HG02943 (cell line): ENCODE measurements around the gene NCAPG2.
"Not testable (repeated sequence)": the region's sequence is repeated elsewhere in the genome, so short reads cannot be mapped to it uniquely, and the experiment has no call there.

ENCODE experiments used
- ATAC-seq: cut with Tn5 transposase; IDR thresholded peaks from one replicate; pipeline ENCODE4 v1.9.1; 2021; ENCODE audit warnings: mild to moderate bottlenecking, low read depth, moderate library complexity; ENCODE audit not compliant: unreplicated experiment

The NCAPG2 gene

GRCh38 chr7:158682456-158682855 lies 22.1 kb downstream of the NCAPG2 start:
- no peak for ATAC-seq

DNA sequence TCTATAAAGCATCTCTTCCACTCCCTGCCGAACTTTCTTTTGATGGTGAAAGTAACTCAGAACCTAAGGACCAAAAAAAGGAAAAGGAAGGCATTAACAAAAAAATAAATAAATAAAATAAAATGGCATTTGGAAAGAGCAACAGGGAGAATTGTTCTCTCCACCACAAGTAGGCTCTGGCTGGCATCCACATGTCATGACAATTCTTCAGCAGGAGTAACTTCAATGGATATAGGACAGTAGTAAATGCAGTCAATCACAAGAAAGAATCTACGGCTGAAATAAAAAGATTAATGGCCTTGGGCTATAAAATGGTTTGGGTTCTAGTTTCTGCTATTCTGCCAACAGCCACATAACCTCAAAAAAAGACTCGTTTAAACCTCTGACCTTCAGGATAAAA lies 23.9 kb downstream of the NCAPG2 start:
- no peak for ATAC-seq

- no peak for ATAC-seq
Observed at GRCh38 chr7:158676906-158677305, 27.7 kb downstream of the NCAPG2 start.

DNA sequence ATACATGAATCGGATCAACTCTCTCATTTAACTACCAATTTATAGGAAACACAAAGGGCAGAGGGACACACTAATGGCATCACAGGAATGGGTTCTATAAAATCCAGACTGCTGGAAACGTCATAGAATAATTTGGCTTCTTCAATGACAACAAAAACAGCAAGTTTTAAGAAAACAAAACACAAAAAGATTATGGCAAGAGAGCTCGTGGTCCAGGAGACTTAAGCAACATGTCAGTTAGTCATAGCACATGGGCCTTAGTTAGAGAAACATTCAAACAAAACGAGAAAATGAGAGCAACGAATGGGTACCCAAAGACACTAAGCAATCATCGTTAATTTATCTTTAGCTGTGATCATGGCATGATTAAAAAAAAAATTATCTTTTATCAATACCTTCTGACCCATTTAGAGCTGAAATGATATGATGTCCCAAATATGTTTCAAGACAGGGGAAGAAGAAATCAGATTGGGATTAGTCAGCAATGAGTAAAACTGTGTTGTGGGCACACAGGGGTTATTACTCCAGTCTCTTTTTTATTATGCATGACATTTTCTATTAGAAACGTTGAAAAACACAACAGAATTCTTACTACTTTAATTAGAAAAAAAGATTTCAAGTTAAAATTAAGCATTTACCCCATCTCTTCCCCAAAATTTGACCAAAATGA lies 28.3 kb downstream of the NCAPG2 start:
- ATAC-seq = no peak

DNA sequence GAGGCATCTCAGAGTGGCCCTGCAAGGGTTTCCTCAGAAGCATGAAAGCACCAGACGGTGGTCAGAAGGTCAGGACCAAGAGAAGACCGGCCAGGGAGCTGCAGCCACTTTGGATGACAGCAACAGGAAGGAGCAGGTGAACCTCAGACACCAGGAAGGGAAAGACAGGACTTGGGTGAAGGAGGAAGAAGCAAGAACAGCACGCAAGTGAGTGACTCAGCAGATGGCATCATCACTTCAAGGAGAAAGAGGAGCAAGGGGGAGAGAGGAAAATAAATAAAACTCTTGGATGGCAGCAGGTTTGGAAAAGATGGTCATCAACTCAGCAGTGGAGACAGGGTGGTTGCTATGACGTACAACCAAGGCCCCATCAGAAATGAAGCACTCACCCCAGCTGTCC lies 31.6 kb downstream of the NCAPG2 start:
- no peak for ATAC-seq

DNA sequence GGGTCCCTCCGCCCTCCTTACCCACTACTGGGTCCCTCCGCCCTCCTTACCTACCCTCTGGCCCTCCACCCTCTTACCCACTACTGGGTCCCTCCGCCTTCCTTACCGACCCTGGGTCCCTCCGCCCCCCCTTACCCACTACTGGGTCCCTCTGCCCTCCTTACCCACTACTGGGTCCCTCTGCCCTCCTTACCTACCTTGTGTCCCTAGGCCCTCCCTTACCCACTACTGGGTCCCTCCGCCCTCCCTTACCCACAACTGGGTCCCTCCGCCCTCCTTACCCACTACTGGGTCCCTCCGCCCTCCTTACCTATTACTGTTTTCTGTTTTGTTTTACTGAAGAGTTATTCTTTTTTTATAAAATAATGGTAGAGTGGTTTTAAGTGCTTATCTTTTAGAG lies 36.5 kb downstream of the NCAPG2 start:
- not testable (repeated sequence) for ATAC-seq

GRCh38 chr7:158666966-158667678 lies 37.5 kb downstream of the NCAPG2 start:
- not testable (repeated sequence) for ATAC-seq

- no peak for ATAC-seq
Observed at GRCh38 chr7:158666401-158666800, 38.2 kb downstream of the NCAPG2 start.

- ATAC-seq = no peak
Observed at GRCh38 chr7:158664406-158664805, 40.2 kb downstream of the NCAPG2 start.

DNA sequence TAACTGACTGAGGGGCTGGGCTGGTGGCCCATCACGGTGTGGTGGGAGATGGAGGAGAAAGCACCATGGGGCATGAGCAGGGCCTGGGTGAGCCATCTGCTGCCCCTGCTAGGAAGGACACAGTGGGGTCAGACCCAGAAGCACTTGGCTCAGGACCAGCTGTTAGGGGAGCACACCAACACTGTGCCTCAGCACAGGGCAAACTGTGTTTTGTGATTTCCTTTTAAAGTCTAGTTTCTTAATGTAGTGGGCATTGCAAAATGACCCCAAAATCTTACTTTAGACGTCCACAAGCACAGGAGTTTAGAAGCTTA lies 41.2 kb downstream of the NCAPG2 start:
- no peak for ATAC-seq

- no peak for ATAC-seq
Observed at GRCh38 chr7:158662610-158663427, 41.8 kb downstream of the NCAPG2 start.

DNA sequence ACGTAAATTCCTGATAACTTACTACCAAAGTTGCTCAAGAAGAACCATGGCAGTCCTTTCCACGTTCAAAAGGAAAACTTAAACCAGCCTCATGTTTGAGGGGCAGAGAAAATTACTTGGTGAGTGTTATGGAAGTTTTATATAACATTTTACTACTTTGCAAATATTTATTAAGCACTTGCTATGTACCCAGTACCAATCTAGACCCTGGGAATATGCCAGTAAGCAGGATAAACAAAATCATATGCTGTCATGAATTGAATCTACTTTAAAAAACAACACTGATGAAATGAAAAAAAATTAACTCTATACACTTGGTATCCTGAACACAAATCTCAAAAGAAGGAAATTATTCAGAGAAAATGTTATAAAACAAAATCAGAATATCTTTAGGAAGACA lies 46.1 kb downstream of the NCAPG2 start:
- ATAC-seq = no peak

- no peak for ATAC-seq
Observed at GRCh38 chr7:158657189-158657746, 47.3 kb downstream of the NCAPG2 start.

DNA sequence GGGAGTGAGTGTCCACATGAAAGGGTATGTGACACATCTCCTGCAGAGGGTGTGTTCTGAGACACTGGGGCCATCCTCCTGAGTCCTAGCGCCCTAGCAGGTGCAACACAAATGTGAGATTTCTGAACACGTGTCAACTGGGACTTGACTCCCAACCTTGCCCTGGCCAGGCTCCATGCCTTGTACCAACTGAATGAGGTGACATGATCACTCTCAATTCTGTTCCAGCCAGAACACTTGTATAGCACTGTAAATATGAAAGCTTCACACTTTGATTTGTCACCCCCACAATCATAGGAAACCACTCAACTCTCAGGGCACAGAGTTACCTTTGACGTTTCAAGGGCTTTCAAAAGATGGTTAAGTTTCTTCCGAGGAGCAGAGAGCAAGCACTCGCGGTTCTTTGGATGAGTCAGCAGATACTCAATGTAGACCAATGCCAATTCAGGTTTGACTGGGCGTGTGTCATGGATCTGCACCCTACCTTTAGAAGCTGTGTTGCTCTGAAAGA lies 48.6 kb downstream of the NCAPG2 start:
- peak; percentile 95 for ATAC-seq

DNA sequence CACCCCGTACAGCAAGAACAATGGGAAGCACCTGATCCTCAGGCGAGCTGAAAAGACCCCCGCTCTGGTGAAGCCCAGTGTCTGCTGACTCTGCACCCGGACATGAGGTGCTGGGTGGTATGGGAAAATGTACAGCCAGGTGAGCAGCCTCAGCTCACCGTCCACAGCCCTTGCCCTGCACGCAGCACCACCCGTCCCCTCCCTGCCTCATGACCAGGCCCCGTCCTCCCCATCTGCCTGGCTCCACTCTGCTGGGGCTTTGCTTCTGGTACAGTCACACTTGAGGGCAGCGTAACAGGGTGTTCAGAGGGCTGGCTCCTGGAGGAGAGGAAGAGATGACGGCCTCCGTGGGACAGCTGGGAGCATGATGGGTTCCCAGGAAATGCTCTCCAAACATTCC lies 49.1 kb downstream of the NCAPG2 start:
- ATAC-seq = no peak

DNA sequence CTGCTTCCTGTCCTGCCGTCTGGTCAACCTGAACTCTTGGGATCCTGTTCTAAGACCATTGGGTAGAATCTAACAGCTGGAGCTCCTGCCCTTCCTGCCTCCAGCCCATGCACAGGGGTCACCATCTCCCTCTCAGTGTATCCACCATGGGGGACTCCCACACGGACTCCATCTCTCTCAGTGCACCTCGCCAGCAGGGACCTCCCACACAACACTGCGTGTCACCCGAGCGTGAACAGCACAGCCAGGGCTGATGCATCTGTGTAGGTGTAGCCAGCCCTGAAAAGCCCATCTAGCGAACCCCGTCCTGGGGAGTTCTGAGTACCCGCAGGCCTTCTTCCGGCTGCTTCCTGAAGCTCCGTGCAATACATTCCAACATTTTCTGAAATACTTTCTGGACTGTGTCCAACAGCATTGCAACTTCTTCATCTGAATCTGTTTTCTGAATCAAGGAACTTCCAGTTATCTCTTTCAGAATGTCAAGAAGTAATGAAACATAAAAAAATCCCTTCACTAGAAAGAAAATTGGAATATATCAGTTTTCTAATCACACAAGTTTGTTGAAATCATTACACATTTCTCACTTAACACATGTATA lies 52.5 kb downstream of the NCAPG2 start:
- no peak for ATAC-seq

GRCh38 chr7:158650821-158651225 lies 53.8 kb downstream of the NCAPG2 start:
- ATAC-seq = no peak

- no peak for ATAC-seq
Observed at GRCh38 chr7:158649279-158649678, 55.3 kb downstream of the NCAPG2 start.

DNA sequence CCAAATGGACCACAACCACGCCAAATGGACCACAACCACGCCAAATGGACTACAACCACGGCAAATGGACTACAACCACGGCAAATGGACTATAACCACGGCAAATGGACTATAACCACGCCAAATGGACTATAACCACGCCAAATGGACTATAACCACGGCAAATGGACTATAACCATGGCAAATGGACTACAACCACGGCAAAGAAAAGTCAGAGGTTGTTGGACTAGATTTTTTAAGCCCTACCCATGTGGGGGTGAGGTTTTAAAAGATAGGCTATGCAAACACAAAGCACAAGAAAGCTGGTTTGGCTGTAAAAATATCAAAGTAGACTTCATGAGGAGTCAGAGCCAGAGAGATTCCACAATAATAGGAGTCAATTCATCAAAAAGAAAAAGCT lies 55.8 kb downstream of the NCAPG2 start:
- no peak for ATAC-seq

DNA sequence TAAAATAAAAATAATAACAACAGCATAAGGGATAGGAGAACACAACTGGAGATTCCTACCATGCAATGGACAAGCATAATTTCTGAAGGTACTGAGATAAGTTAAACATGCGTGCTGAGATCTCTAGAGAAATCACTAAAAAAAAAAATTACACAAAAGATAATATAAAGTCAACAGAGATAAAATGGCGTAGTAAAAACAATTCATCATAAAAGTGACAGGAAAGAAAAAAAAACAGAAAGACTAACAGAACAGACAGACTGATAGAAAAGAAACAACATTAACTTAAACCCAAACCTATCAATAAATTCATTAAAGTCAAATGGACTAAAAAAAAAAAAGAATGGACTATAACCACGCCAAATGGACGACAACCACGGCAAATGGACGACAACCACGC lies 56.4 kb downstream of the NCAPG2 start:
- no peak for ATAC-seq

GRCh38 chr7:158647475-158647792 lies 57.2 kb downstream of the NCAPG2 start:
- ATAC-seq = no peak
